Liver (tissue), 3 donors: ENCODE results near the gene CPLANE1.

Experiments used
- ATF3 ChIP-seq: IDR thresholded peaks from 2 replicates; pipeline ENCODE4 v1.6.1; 2016; ENCODE audit warnings: antibody characterized with exemption
- CTCF ChIP-seq: fragments of 150-350 bp; IDR thresholded peaks from 2 replicates; pipeline ENCODE4 v1.5.1; 2017; ENCODE audit warnings: improper control_type of control experiment, low read depth, low read length; ENCODE audit not compliant: missing input control
- FOXA1 ChIP-seq: IDR thresholded peaks from 2 replicates; pipeline ENCODE4 v1.6.1; 2016; ENCODE audit warnings: antibody characterized with exemption
- HNF4G ChIP-seq: IDR thresholded peaks from 2 replicates; pipeline ENCODE4 v1.6.1; 2016; ENCODE audit warnings: antibody characterized with exemption
- MAX ChIP-seq: IDR thresholded peaks from 2 replicates; pipeline ENCODE4 v1.6.1; 2016; ENCODE audit warnings: antibody characterized with exemption
- NR2F2 ChIP-seq: IDR thresholded peaks from 2 replicates; pipeline ENCODE4 v1.6.1; 2016; ENCODE audit warnings: antibody characterized with exemption
- RAD21 ChIP-seq, 2 donors: IDR thresholded peaks; 2 replicates each; pipeline ENCODE4 v1.6.1; 2016; ENCODE audit warnings: antibody characterized with exemption in 2 of 2, mild to moderate bottlenecking in 2 of 2
- REST ChIP-seq: IDR thresholded peaks from 2 replicates; pipeline ENCODE4 v1.6.1; 2016; ENCODE audit warnings: antibody characterized with exemption, mild to moderate bottlenecking
- SP1 ChIP-seq: IDR thresholded peaks from 2 replicates; pipeline ENCODE4 v1.6.1; 2018; ENCODE audit warnings: antibody characterized with exemption, mild to moderate bottlenecking
- TAF1 ChIP-seq: conservative IDR thresholded peaks from 2 replicates; pipeline ENCODE4 v1.6.1; 2016; ENCODE audit warnings: antibody characterized with exemption, mild to moderate bottlenecking
- YY1 ChIP-seq: IDR thresholded peaks from 2 replicates; pipeline ENCODE4 v1.6.1; 2016; ENCODE audit warnings: antibody characterized with exemption, mild to moderate bottlenecking
- ZBTB33 ChIP-seq: IDR thresholded peaks from 2 replicates; pipeline ENCODE4 v1.6.1; 2016; ENCODE audit warnings: antibody characterized with exemption
- donor health status: healthy.
- donor health status: healthy.

- no peak for TF ChIP-seq CTCF
- no peak for TF ChIP-seq ZBTB33
- no peak for TF ChIP-seq YY1
- no peak for TF ChIP-seq RAD21 (IDR thresholded peaks at IDR 0.05)
- TF ChIP-seq SP1, result no peak
- no peak for TF ChIP-seq TAF1
- no peak for TF ChIP-seq REST
- no peak for TF ChIP-seq FOXA1
- no peak for TF ChIP-seq HNF4G
- no peak for TF ChIP-seq ATF3
- TF ChIP-seq NR2F2, result no peak
- no peak for TF ChIP-seq MAX
These were observed 127.7 kb downstream of the CPLANE1 start for GRCh38 chr5:37121465-37121864.
